Endothelial cell of umbilical vein (primary cell): ENCODE results near the gene PHACTR1.

Experiments
- EZH2 ChIP-seq: IDR thresholded peaks from 2 replicates; pipeline ENCODE4 v1.6.1; 2012; ENCODE audit warnings: borderline replicate concordance, low read depth, mild to moderate bottlenecking, moderate library complexity, low read length, inconsistent platforms; ENCODE audit not compliant: severe bottlenecking
- JUN ChIP-seq: IDR thresholded peaks from 2 replicates; pipeline ENCODE4 v1.6.1; 2011; ENCODE audit warnings: borderline replicate concordance, low read depth; ENCODE audit not compliant: insufficient read length, insufficient read depth
- MYC ChIP-seq: IDR thresholded peaks from one replicate; pipeline ENCODE4 v1.6.1; 2011; ENCODE audit warnings: mild to moderate bottlenecking, low read depth, low read length
- POLR2A ChIP-seq: IDR thresholded peaks from 2 replicates; pipeline ENCODE4 v1.6.1; 2012; ENCODE audit warnings: low read depth, mild to moderate bottlenecking, control low read depth, low read length
- POLR2AphosphoS5 ChIP-seq: IDR thresholded peaks from 2 replicates; pipeline ENCODE4 v1.6.1; 2012; ENCODE audit warnings: low read depth, mild to moderate bottlenecking, control low read depth, low read length, moderate library complexity; ENCODE audit not compliant: insufficient read depth
- TF ChIP-seq, protein P1 (sequence below), 2 donors: IDR thresholded peaks; 1 replicate in 1 of 2; 2 replicates in 1 of 2; pipeline ENCODE4 v1.5.1; 2011; ENCODE audit warnings: low read length in 2 of 2, mild to moderate bottlenecking in 2 of 2, moderate library complexity in 2 of 2, control low read depth in 1 of 2, inconsistent platforms in 1 of 2, low read depth in 1 of 2; ENCODE audit not compliant: insufficient read depth in 1 of 2; ENCODE audit errors: extremely low read depth in 1 of 2
- TF ChIP-seq, protein P2 (sequence below): IDR thresholded peaks from 2 replicates; pipeline ENCODE4 v1.6.1; 2011; ENCODE audit not compliant: insufficient read depth, insufficient read length

DNA sequence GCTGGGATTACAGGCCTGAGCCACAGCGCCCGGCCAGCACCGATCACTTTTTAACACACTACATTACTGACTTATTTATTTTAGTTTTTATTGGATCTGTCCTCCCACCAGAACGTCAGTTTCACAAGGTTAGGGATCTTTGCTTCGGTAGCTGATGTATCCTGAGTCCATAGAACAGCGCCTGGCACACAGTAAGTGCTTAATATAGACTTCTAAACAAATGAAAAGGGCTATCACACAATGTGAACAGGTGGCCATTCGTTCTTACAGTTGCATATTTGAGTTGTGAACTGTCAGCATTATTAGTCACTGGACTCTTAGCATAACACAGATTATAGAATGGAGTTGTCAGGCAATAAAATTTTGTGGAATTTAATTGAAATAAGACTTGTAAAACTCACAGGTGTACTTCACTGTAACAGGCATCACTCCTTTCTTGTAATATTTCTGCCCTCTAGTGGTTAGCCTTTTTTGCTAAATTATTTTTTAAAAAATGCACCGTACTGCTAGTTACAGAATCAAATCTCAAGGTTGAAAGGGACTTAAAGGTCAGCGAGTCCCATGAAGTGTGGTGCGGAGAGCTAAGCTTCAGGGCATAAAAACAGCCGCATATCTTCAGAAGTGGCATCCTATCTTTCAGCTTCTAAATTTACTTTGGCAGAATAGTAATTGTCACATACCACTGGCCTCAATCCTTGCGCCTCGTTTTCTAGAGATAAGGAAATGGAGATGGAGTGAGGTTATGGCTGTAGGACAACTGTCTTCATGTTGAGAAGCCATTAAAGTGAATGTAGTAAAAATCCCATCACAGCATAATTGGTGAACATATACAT, 615.2 kb downstream of the PHACTR1 start:
- TF ChIP-seq, protein P1, sequence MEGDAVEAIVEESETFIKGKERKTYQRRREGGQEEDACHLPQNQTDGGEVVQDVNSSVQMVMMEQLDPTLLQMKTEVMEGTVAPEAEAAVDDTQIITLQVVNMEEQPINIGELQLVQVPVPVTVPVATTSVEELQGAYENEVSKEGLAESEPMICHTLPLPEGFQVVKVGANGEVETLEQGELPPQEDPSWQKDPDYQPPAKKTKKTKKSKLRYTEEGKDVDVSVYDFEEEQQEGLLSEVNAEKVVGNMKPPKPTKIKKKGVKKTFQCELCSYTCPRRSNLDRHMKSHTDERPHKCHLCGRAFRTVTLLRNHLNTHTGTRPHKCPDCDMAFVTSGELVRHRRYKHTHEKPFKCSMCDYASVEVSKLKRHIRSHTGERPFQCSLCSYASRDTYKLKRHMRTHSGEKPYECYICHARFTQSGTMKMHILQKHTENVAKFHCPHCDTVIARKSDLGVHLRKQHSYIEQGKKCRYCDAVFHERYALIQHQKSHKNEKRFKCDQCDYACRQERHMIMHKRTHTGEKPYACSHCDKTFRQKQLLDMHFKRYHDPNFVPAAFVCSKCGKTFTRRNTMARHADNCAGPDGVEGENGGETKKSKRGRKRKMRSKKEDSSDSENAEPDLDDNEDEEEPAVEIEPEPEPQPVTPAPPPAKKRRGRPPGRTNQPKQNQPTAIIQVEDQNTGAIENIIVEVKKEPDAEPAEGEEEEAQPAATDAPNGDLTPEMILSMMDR (IDR thresholded peaks at IDR 0.05; ENCODE audit: extremely low read depth in 1 of 2, insufficient read depth in 1 of 2, low read depth in 1 of 2, low read length in 2 of 2): peak; percentile 39 to 42
- TF ChIP-seq POLR2A (no peak), POLR2AphosphoS5 (no peak), JUN (no peak), MYC (no peak), EZH2 (no peak)
- TF ChIP-seq, protein P2, sequence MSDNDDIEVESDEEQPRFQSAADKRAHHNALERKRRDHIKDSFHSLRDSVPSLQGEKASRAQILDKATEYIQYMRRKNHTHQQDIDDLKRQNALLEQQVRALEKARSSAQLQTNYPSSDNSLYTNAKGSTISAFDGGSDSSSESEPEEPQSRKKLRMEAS: no peak
